GM12872 (cell line): Measurements from ENCODE around the gene LSAMP.

Source experiments
- TF ChIP-seq, protein P1 (sequence below): IDR thresholded peaks from 3 replicates; pipeline ENCODE4 v1.5.1; 2011; ENCODE audit warnings: low read depth, mild to moderate bottlenecking, low read length, moderate library complexity; ENCODE audit not compliant: insufficient read depth

The LSAMP gene

GRCh38 chr3:116408473-116408872, 36.8 kb downstream of the LSAMP start:
- TF ChIP-seq, protein P1, sequence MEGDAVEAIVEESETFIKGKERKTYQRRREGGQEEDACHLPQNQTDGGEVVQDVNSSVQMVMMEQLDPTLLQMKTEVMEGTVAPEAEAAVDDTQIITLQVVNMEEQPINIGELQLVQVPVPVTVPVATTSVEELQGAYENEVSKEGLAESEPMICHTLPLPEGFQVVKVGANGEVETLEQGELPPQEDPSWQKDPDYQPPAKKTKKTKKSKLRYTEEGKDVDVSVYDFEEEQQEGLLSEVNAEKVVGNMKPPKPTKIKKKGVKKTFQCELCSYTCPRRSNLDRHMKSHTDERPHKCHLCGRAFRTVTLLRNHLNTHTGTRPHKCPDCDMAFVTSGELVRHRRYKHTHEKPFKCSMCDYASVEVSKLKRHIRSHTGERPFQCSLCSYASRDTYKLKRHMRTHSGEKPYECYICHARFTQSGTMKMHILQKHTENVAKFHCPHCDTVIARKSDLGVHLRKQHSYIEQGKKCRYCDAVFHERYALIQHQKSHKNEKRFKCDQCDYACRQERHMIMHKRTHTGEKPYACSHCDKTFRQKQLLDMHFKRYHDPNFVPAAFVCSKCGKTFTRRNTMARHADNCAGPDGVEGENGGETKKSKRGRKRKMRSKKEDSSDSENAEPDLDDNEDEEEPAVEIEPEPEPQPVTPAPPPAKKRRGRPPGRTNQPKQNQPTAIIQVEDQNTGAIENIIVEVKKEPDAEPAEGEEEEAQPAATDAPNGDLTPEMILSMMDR = no peak

DNA sequence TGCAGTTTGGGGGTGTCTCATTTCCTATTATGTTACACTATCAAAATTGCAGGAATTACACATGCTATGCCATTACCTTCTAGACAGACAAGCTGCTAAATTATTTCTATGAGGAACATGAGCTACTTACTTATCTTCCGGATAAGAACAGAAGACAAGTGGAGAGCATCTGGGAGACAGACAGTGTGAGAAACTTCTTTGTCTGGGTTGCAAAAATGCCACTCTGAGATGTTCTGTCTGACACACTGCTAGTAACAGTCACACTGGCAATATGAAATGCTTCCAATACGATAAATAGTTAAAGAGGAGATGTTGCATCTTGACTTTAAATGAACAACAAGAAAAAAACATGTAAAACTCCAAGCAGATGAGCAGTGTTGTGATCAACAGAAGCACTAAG, 40.1 kb downstream of the LSAMP start:
- TF ChIP-seq, protein P1 = no peak

DNA sequence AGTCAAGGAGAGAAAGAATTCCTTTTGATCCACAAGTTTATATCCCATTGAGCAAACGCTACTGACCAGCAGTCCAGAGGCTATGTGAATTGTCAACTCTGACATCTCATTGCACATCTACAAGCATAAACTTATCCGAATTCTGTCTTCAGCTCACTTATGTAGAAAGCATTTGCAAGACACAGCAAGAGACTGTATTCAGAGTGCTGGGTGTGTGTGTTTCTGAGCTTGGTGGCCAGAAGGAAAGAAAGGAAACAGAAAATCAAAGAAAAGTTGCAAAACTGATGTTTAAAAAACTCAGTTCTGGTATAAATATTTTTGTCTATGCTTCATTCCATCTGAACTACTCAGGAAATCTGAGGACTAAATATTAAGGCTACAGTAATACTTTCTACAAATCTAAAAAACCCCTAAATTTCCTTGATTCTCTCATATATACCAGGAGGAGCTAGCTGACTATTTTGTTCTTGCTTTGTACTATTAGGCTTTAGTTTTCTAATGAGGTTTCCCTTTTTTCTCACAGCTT, 45.5 kb downstream of the LSAMP start:
- TF ChIP-seq, protein P1 = no peak

GRCh38 chr3:116394365-116394764, 50.9 kb downstream of the LSAMP start:
- TF ChIP-seq, protein P1 = no peak

- TF ChIP-seq, protein P1 = no peak
These were observed 52.1 kb downstream of the LSAMP start for GRCh38 chr3:116393199-116393598.

DNA sequence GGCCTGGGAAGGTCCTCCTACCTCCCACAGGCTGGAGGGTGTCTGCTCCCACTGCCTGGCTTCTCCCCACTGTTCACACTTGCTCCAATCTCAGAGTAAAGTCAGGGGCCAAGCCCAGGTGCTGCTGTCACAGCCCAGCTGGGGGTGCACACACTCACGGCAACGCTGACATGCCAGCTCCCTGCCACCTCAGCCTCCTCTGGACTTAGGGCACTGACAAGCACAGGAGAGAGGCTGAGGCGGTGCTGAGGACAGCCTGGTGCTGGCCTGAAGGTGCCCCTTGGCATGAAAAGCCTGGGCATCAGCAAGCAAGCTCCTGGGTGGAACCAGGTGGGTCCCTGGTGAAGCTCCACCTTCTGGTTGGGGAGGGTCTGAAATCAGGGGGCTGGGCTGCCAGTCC, 53.0 kb downstream of the LSAMP start:
- TF ChIP-seq, protein P1 = no peak

- TF ChIP-seq, protein P1 = no peak
These were observed 53.7 kb downstream of the LSAMP start for GRCh38 chr3:116391296-116392201.
